HG02938 (cell line): ENCODE data around the gene GAREM1.

Source experiments
- ATAC-seq: cut with Tn5 transposase; IDR thresholded peaks from one replicate; pipeline ENCODE4 v1.9.1; 2021; ENCODE audit warnings: mild to moderate bottlenecking, moderate library complexity; ENCODE audit not compliant: unreplicated experiment

Gene GAREM1

DNA sequence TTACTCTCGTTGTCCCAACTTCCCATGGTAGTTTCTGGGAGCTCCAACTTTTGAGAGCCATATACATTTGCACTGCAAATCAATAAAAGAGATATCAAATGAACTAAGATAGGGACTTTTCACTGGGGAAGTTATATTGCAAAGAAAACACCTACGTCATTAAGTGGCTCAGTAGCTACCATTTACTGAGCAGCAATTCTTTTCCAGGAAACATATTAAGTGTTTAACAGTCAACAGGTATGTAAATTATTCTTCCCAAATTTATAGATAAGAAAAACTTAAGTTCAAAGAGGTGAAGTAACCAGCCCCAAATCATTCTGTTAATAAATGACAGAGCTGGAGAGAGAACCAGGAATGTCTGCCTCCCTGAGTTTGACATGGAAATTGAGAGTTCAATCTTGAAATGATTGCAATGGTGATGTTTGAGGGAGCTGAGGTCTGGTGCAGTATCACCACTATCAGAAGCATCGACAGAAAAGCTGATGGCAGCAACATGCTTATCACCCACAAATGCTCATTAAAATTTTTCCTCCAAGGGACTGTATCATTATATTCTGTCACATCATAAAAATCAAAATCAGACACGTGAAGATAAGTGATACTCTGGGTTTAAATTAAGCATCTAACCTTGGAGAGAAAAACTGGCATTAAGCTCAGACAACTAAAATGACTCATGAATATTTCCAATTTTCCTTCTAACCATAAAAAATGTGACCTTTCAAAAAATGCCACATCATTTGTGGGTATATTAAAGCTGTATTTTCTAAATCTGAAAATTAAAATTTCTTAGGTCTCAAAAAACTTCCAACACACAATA is 43.4 kb downstream of the GAREM1 start:
- ATAC-seq: no peak

DNA sequence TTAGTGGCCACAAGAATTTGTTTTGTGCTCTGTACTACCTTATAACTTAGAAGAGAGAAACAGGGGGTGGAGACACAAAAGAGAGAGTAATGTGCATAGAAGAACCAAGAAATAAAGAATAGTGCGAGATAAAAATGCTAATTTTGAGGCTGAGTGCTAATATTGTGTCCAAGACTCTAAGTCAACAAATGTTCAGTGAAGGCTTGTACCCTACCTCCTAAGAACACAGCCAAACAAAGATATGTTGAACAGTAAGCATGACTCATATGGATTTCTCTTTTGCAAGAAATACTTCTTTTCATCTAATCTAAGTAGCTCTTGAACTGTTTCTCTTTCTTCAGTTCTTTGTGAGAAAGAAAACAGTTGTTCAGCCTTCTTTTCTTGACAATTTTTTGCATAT is 45.2 kb downstream of the GAREM1 start:
- no peak for ATAC-seq

DNA sequence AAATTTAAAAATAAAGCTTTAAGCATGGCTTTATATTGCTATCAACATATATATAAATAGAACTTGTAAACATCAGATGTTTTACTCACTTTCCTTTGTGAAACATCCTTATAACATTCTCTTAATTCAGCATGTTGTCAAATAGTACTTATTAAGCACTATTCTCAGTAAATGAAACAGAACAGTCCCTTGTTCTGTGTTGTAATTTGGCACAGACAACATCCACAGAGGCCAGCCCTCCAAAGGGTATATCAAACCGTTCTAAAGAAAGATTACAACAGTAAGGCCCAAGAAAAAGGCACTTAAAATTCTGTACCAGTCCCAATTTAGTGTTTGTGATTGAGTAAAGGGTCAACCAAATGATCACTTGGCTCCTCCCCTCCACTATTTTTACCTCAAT is 46.0 kb downstream of the GAREM1 start:
- ATAC-seq: no peak

DNA sequence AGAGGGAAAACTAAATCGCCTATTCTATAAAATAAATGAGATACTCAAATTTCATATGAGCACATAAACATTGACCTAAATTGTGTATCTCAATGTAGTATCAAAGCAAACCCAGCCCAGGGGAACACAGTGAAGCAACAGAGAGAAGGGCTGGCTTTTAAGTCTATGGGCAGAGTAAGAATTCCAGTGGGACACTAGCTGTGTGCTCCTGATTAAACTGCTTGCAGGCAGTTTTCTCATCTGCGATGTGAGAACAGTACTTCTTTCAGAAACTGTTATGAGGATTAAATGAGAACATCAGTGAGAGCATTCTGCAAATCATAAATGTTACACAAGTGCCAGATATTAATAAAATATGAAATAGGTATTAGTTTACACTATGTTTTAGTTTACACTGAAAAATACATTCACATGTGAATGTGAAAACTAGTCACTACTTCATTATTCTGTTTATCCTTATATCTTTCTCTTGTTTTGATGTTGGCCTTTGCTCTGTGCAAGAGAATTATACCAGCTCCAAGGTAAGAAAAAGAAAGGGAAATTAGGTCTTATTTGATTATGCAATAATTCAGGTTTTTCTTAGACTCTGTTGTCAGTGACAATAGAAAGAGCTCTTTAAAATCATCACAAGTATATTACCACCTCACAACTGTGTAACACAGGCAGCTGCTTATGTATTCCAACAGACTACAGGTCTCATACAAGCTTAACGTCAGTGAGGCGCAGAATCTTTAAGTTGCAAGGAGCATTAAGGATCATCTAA is 47.5 kb downstream of the GAREM1 start:
- no peak for ATAC-seq

DNA sequence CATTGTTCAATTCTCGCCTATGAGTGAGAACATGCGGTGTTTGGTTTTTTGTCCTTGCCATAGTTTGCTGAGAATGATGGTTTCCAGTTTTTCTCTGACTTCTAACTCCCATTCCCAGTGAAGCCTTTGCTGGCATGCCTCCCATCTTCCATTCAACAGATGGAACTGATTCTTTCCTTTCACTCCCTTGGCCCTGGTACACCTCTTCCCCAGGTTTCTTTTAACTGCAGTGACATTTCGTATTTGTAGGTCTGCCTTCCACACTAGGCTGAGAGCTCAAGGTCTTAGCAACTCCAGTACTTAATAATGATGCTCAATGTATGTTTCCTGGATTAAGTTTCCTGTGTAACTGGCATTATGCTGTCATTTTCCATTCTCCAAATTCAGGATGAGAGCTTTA is 48.5 kb downstream of the GAREM1 start:
- no peak for ATAC-seq

DNA sequence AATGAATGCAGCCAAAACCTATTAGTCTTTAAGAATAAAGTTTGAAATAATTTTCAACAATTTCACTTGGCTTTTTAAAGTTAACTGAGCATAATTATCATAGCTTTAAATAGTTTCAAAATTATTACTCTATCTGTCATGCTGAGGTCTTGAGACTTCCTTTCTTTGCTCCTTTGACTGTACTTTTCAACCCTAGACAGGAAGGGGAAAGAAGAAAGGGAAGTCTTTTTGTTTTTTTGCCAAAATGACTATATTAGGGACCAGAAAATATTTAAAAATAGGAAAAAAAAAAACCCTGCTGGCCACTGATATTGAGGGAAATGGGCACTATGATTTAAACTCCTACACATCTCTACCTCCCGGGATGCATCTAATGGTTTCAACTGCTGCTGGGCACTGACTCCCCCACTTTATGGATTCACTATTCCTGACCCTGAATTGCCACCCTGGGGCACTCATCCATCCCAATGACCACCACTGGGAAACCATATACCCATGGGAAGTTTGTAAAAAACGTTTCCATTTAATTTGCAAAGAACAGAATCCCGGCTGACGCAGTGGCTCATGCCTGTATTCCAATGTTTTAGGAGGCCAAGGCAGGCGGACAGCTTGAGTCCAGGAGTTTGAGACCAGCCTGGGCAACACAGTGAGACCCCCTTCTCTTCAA is 50.5 kb downstream of the GAREM1 start:
- no peak for ATAC-seq

DNA sequence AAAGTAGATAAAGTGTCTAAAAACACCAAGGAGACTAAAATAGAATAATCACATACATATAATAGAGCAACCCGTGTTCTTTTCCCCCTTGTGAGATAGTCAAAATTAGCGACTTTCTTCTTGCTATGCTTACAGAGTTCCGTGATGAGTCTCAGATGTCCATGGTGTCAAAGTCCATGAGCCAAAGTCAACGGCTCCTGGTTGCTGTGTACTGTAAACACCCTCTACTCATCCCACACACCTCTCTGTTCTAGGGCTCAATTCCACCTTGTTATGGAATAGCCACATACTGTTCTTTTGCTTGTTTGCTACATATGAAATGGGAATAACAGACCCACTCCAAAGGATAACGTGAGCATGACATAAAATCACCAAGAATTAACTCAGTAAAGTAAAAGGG is 52.5 kb downstream of the GAREM1 start:
- no peak for ATAC-seq

DNA sequence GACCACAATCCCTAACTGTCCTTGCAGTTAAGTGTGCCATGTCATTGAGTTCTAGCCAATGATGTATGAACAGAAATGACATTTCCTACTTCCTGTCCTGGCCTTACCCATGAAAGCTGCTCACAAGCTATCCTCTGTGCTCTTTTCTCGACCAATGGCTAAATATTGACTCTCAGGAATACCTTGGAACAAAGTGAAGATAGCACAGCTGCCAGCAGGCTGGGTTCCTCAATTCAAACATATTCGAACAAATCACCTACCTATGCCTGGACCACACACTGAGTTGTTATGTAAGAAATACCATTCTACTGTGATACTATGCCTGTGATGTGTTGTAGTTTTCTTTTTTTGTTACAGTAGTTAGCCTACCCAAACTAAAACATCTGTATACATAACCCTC is 65.1 kb downstream of the GAREM1 start:
- ATAC-seq: no peak

DNA sequence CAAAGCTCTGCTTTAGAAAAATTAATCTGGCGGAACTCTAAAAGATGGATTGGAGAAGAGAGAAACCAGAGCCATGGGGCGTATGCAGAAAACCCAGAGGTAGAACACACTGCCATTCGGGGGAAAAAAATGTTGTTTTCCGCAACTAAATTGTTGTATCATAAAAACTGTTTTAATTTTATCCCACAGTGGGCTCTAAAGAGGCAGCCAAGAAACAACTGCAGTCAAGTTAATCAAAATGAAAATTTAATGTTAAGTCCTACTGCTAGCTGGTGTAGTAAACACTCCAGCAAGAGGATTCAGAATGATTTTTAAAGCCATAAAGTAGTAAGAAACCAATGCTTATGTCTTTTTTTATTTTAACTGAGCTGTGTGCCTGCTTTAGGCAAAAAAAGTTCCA is 69.1 kb downstream of the GAREM1 start:
- ATAC-seq: no peak

DNA sequence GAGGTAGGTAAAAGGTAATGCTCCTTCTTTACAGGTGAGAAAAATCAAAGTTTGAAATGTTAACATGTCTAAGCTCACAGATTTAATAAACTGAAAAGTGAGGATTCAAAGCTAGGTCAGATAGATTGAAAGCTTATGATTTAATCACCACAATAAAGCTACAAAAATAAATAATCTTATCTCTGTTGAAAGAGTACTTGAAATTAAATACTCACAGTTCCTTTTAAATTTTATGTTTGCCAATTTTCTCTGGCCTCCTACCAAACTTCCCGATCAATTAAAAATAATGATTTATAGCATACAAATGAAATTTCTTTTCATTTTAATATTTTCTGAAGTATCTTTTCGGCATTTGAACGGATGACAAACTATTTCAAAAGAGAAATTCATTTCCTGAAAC is 77.3 kb downstream of the GAREM1 start:
- no peak for ATAC-seq

DNA sequence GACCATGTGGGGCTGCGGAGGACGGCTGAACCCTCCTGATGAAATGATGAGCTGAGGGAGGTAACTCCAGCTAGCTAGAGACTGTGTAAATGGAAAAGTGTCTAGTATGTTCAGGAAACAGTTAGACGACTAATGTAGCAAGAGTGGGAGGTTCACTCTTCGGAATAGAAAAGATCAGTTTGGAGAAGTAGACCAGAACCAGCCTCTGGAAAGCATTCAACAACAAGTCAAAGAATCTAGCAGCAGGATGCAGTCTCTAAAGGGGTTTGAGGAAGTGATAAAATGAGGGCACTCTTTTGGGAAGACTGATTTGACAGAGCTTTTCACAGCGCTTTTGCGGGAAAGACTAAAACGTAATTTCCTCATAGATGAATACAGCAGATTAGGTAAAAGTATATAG is 79.6 kb downstream of the GAREM1 start:
- no peak for ATAC-seq

DNA sequence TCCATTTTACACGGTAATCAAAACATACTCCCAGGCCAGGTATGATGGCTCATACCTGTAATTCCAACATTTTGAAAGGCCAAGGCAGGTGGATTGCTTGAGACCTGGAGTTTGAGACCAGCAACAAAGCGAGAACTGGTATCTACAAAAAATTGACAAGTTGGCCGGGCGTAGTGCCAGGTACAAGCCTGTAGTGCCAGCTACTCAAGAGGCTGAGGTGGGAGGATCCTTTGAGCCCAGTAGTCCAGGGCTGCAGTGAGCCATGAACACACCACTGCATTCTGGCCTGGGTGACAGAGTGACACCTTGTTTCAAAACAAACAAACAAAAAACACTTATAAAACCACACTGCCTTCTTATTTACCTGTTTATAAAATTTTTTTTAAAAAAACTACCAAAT is 80.8 kb downstream of the GAREM1 start:
- no peak for ATAC-seq

DNA sequence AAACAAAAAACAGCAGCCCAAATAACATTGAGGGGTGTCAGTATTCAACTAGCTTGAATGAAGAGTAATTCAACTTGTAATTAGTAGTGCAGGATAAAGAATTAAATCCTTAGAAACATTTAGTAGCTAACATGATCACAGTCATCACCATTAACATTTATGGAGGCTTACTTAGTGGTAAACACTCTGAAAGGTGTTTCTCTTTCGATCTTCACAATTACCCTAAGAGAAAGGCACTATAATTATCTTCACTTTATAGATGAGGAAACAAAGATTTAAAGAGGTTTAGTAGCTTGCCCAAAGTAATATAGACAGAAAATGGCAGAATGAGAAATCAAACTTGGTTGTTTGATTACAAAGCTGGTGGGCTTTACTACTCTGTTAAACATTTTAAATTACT is 81.5 kb downstream of the GAREM1 start:
- no peak for ATAC-seq

DNA sequence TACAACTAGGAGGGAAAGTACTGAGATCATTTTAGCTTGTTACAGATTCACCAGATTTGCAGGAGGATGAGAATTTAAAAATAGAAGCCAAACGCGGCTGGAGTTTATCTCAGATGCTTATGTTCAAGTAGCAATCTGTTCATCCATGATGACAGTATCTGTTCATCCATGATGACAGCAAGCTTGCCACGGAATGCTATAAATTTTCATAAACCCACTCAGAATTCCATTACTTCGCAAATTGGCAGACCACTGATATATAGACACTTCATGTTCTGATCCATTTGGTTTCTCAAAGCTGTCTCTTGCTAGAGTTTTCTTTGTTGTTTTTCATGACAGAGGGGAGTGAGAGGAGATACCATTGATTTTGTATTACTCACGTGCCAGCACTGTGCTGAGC is 84.2 kb downstream of the GAREM1 start:
- no peak for ATAC-seq

DNA sequence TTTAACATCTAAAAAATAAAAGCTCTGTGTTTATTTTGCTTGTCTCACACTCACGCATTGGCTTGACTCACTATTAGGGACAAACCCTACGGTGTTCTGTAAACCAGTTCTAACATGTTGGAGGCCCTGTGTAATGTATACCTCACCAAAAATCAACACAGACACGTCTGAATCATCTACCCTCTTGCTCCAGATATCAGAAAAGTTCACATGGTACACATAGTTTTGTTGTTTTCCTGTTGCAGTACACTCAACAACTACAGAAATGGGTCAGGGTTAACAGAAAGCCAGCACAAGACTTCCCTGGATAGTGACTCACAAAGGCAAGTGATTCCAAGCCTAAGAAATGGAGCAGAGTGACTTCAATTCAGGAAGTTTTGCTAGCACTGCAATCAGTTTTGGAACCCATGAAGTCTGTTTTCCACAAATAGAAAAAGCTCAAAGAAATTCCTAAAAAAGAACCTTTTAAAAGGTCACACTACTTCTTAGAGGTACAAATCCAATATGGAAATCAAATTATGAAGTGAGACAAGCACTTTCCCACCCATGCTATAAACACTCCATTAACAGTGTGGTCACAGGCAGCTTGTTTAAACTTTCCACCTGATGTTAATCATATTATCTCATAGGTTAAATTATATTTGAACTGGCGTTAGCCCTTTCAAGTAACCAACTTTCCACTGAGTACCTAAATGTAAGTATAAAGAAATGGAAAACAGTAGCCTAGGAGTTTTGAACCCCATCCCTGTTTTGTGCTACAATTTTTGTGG is 87.4 kb downstream of the GAREM1 start:
- ATAC-seq: no peak

DNA sequence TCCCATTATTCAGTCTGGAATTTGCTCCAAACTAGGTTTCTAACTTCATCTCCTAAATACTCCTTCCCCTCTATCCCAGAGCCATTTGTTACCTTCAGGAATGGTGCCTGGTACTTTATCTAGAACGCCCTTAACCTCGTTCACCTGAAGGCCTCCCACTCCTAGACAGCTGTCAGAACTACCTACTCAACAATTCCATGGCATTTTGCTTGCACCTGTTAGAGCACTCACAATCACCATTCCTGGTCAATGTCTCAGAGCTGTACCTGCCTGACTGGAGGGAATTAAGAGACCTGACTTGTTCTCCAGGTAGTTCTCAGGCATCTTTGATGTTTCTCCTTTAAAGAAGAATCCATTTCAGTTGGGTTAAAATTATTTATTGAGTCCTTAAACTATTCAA is 88.9 kb downstream of the GAREM1 start:
- no peak for ATAC-seq

DNA sequence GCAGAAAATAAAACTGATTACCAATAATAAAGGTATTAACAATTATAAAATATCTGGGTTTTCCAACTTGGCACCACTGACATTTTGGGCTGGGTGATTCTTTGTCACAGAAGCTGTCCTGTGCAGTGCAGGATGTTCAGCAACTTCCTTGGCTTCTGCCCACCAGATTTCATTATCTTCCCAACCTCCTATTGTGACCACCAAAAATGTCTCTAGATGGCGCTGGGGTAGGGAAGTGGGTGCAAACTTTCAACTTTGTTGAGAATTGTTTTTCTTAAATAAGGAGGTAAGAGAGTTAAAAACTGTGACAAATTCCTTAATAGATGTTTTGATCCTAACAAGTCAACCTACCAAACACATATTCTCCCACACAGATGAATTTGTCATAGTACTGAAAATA is 90.1 kb downstream of the GAREM1 start:
- no peak for ATAC-seq

DNA sequence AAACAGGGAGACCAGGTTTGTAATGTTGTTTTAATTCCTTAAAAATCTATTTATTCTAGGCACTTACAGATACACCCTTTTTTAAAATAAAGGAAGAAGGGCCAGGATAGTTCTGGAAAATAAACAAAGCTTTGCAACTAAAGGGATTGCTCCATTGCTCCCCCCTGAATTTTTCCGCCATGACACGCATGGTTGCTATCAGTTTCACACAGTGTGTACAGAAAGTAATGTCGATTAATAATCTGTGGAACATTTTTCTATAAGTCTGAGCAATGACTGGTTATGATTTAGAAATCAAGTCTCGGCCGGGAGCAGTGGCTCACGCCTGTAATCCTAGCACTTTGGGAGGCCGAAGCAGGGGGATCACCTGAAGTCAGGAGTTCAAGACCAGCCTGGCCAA is 90.8 kb downstream of the GAREM1 start:
- ATAC-seq: no peak

DNA sequence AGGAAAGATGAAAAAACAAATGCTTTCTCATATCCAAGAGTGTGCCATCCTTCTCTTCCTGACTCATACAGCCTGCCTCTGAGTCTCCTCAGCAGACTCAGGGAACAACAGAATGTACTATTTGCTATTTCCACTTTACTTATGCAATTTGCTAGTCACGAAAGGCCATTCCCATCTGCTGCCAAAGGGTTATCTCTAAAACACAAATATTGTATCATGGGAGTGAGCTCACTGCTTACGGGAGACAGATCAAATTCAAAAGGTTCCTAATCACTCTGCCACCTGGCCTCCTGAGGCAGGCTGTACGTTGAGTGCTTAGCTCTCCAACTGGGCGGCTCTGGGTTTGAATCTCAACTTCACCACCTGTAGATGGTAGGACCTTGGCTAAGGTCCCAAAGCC is 92.0 kb downstream of the GAREM1 start:
- no peak for ATAC-seq

DNA sequence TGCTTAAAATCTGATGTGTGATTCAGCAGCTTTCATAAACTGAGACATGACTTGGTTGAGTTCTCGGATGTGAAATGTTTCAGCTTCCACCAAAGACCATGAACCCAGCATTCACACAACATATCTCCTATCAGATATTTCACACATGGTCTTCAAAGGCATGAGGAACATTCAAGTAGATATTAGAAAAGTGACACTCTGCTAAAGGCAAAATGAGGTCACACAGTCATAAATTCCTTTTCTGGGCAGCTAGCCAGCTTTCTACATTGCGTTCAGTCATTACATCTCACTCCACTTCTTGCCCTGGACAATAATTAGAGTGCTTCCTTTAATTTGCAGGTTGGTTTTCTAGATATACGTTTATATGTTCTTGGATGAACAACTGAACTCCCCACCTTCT is 96.7 kb downstream of the GAREM1 start:
- no peak for ATAC-seq

DNA sequence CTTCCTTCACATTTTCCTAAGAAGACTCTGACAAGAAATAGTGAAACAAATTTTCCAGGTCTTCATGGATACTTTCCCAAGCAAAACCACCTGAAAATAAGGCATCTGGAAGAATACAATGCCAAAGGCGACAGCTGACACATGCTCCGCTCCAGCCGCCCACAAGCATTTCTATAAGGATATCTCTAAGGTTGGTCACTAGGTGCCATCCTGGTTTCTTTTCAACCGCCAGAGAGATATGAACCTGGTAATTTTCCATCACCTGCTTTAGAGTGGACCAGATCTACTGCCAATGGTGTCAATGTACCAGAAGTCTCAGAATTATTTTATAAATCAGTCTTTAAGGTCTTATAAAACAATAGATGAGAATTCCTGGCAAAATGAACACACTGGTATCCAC is 97.2 kb downstream of the GAREM1 start:
- no peak for ATAC-seq
